H9 (cell line): ENCODE measurements around the gene EPB41L4A. TPM values are rescaled to one million over a fixed set of nuclear protein-coding genes. Genes with fewer than 3 reads are reported as not detected.

ENCODE experiments used
- DNase-seq: peaks from one replicate; pipeline ENCODE4 v3.0.0-alpha.2; 2017
- H2AFZ ChIP-seq: one replicate; pipeline ENCODE4 v1.6.1; 2013; ENCODE audit warnings: mild to moderate bottlenecking, low read length, control low read depth, moderate library complexity
- H2AK5ac ChIP-seq: 2 replicates; pipeline ENCODE4 v1.6.1; 2013; ENCODE audit warnings: low read length, control low read depth, mixed read lengths; ENCODE audit not compliant: insufficient read length
- H2BK120ac ChIP-seq: one replicate; pipeline ENCODE4 v1.6.1; 2013; ENCODE audit warnings: low read depth, mild to moderate bottlenecking, low read length, control low read depth, inconsistent platforms; ENCODE audit not compliant: poor library complexity, severe bottlenecking
- H2BK12ac ChIP-seq: 2 replicates; pipeline ENCODE4 v1.6.1; 2013; ENCODE audit warnings: low read length, control low read depth, mixed read lengths, low read depth; ENCODE audit not compliant: insufficient read length
- H2BK15ac ChIP-seq: 2 replicates; pipeline ENCODE4 v1.6.1; 2013; ENCODE audit warnings: low read depth, low read length, control low read depth
- H2BK20ac ChIP-seq: one replicate; pipeline ENCODE4 v1.6.1; 2013; ENCODE audit warnings: low read depth, mild to moderate bottlenecking, low read length, control low read depth, inconsistent platforms; ENCODE audit not compliant: poor library complexity, severe bottlenecking
- H2BK5ac ChIP-seq: 2 replicates; pipeline ENCODE4 v1.6.1; 2013; ENCODE audit warnings: low read length, control low read depth, mixed read lengths; ENCODE audit not compliant: insufficient read length
- H3K14ac ChIP-seq: 2 replicates; pipeline ENCODE4 v1.6.1; 2013; ENCODE audit warnings: low read length, control low read depth; ENCODE audit not compliant: insufficient read depth
- H3K18ac ChIP-seq: 2 replicates; pipeline ENCODE4 v1.6.1; 2013; ENCODE audit warnings: low read depth, mild to moderate bottlenecking, mixed read lengths, low read length, control low read depth; ENCODE audit not compliant: insufficient read length
- H3K23ac ChIP-seq: 2 replicates; pipeline ENCODE4 v1.6.1; 2013; ENCODE audit warnings: low read length, control low read depth, mixed read lengths, low read depth; ENCODE audit not compliant: insufficient read length
- H3K23me2 ChIP-seq: 2 replicates; pipeline ENCODE4 v1.6.1; 2013; ENCODE audit warnings: low read depth, mild to moderate bottlenecking, mixed read lengths, low read length, control low read depth; ENCODE audit not compliant: insufficient read length, poor library complexity, severe bottlenecking
- H3K27ac ChIP-seq: 2 replicates; pipeline ENCODE4 v1.5.1; 2013; ENCODE audit warnings: low read length, control low read depth, mixed read lengths, low read depth; ENCODE audit not compliant: insufficient read length
- H3K27me3 ChIP-seq: 2 replicates; pipeline ENCODE4 v1.6.1; 2013; ENCODE audit warnings: low read length, control low read depth, inconsistent platforms; ENCODE audit not compliant: insufficient read depth
- H3K4ac ChIP-seq: 2 replicates; pipeline ENCODE4 v1.6.1; 2013; ENCODE audit warnings: low read depth, mild to moderate bottlenecking, control low read depth, inconsistent platforms, low read length, moderate library complexity
- H3K4me1 ChIP-seq: 2 replicates; pipeline ENCODE4 v1.6.1; 2013; ENCODE audit warnings: low read length, control low read depth, inconsistent platforms; ENCODE audit not compliant: insufficient read depth
- H3K4me2 ChIP-seq: 2 replicates; pipeline ENCODE4 v1.6.1; 2013; ENCODE audit warnings: low read length, control low read depth, mixed read lengths; ENCODE audit not compliant: insufficient read length, insufficient read depth
- H3K56ac ChIP-seq: 2 replicates; pipeline ENCODE4 v1.6.1; 2013; ENCODE audit warnings: low read depth, mild to moderate bottlenecking, mixed read lengths, low read length, control low read depth; ENCODE audit not compliant: insufficient read length
- H3K79me1 ChIP-seq: 2 replicates; pipeline ENCODE4 v1.6.1; 2013; ENCODE audit warnings: low read depth, mild to moderate bottlenecking, moderate library complexity, low read length, control low read depth, inconsistent platforms; ENCODE audit not compliant: insufficient read depth, poor library complexity, severe bottlenecking
- H3K79me2 ChIP-seq: 2 replicates; pipeline ENCODE4 v1.6.1; 2013; ENCODE audit warnings: low read length, control low read depth, inconsistent platforms; ENCODE audit not compliant: insufficient read depth
- H3K9ac ChIP-seq: 2 replicates; pipeline ENCODE4 v1.6.1; 2013; ENCODE audit warnings: low read length, control low read depth, mixed read lengths; ENCODE audit not compliant: insufficient read length; ENCODE audit errors: extremely low read depth
- H3K9me3 ChIP-seq: one replicate; pipeline ENCODE4 v1.6.1; 2013; ENCODE audit warnings: low read depth, low read length, inconsistent platforms; ENCODE audit not compliant: control insufficient read depth
- H3T11ph ChIP-seq: one replicate; pipeline ENCODE4 v1.6.1; 2013; ENCODE audit warnings: mild to moderate bottlenecking, low read length, control low read depth, inconsistent platforms
- H4K20me1 ChIP-seq: one replicate; pipeline ENCODE4 v1.6.1; 2013; ENCODE audit not compliant: control insufficient read depth, insufficient read length, insufficient read depth
- H4K5ac ChIP-seq: 2 replicates; pipeline ENCODE4 v1.6.1; 2013; ENCODE audit warnings: low read depth, mild to moderate bottlenecking, mixed read lengths, low read length, control low read depth; ENCODE audit not compliant: insufficient read length
- H4K8ac ChIP-seq: replicated peaks from 2 replicates; pipeline ENCODE4 v1.6.1; 2013; ENCODE audit warnings: low read length, control low read depth, mixed read lengths, low read depth; ENCODE audit not compliant: insufficient read length
- H4K91ac ChIP-seq: 2 replicates; pipeline ENCODE4 v1.6.1; 2013; ENCODE audit warnings: low read depth, mild to moderate bottlenecking, moderate library complexity, mixed read lengths, low read length, control low read depth; ENCODE audit not compliant: insufficient read length
- H3K27ac Mint-ChIP-seq, 3 experiments: 2 replicates in 2 of 3; 3 replicates in 1 of 3; pipeline ENCODE4 v1.8.0; 2020 to 2021; ENCODE audit warnings: mixed read lengths in 3 of 3, mild to moderate bottlenecking in 1 of 3, moderate library complexity in 1 of 3
- H3K27me3 Mint-ChIP-seq: 2 replicates; pipeline ENCODE4 v1.8.0; 2021; ENCODE audit warnings: low read depth, mild to moderate bottlenecking, moderate library complexity, mixed read lengths
- H3K36me3 Mint-ChIP-seq, 3 experiments: 2 replicates in 2 of 3; 3 replicates in 1 of 3; pipeline ENCODE4 v1.8.0; 2020 to 2021; ENCODE audit warnings: low read depth in 3 of 3, mixed read lengths in 3 of 3; ENCODE audit not compliant: insufficient read depth in 1 of 3
- H3K4me1 Mint-ChIP-seq, 2 experiments: 2 replicates each; pipeline ENCODE4 v1.8.0; 2020; ENCODE audit warnings: mixed read lengths in 2 of 2
- H3K4me3 Mint-ChIP-seq, 2 experiments: 2 replicates in 1 of 2; 3 replicates in 1 of 2; pipeline ENCODE4 v1.8.0; 2020 to 2021; ENCODE audit warnings: mild to moderate bottlenecking in 2 of 2, mixed read lengths in 2 of 2, moderate library complexity in 1 of 2
- H3K9me3 Mint-ChIP-seq, 2 experiments: 2 replicates in 1 of 2; 3 replicates in 1 of 2; pipeline ENCODE4 v1.8.0; 2020; ENCODE audit warnings: mild to moderate bottlenecking in 2 of 2, mixed read lengths in 2 of 2, moderate library complexity in 1 of 2
- CTCF ChIP-seq: fragments of 200-600 bp; sonication (generic); conservative IDR thresholded peaks from 3 replicates; pipeline ENCODE4 v1.8.0; 2021; ENCODE audit warnings: antibody characterized with exemption, mild to moderate bottlenecking
- WGBS: extraction: QIAGEN DNeasy Blood & Tissue Kit; methylation state at CpG from one replicate; pipeline ENCODE4 v1.1.7; 2013; ENCODE audit warnings: missing lambda C conversion rate, low lambda C conversion rate, mixed read lengths; ENCODE audit not compliant: insufficient read length; ENCODE audit errors: extremely low coverage; 5-methylcytosine and 5-hydroxymethylcytosine counted together
- total RNA-seq: library from RNA; stranded (reverse); gene quantifications from 2 replicates; pipeline ENCODE4 v1.2.1, GENCODE V29; 2021

The EPB41L4A gene
- total RNA-seq, 1 experiment from 2014 or later: 4.9 TPM

DNA sequence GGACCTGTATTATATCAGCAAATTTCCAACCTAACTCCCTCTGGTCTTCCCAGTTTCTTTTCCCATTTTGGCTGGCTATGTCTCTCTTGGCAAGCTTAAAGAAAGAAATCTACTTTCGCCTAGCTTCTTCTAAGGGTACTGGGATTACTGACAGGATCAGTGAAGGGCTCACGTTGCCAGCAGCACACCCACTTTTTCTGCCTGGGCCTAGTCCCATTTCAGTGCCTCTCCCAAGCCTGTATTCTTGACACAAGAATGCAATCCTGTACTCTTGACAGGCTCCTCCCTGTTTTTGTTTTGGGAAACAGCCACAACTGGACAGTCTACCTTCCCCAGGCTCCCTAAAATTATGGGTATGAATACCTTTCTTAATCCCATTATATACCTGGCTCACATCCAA lies 170.5 kb downstream of the EPB41L4A start:
- Histone ChIP-seq H3K9ac (no peak overlapping the region), H3K4ac (no peak overlapping the region), H3K4me1 (no peaks in the 10 kb centered on the region; the same call in 1 of the 2 replicates), H3K79me1 (no peaks in the 10 kb centered on the region), H4K5ac (no peak overlapping the region), H2AK5ac (no peak overlapping the region), H3K27me3 (no peaks in the 10 kb centered on the region), H3T11ph (no peak overlapping the region), H3K56ac (no peak overlapping the region), H3K23me2 (no peaks in the 10 kb centered on the region), H3K4me2 (no peak overlapping the region), H3K9me3 (no peaks in the 10 kb centered on the region), H2BK120ac (no peak overlapping the region), H4K8ac (no peak overlapping the region), H2BK15ac (no peak overlapping the region), H3K18ac (no peak overlapping the region), H2BK20ac (no peak overlapping the region), H4K20me1 (no peaks in the 10 kb centered on the region), H3K27ac (no peak overlapping the region), H3K23ac (no peak overlapping the region), H3K79me2 (no peaks in the 10 kb centered on the region), H2AFZ (no peak overlapping the region), H4K91ac (no peak overlapping the region), H3K14ac (no peak overlapping the region), H2BK12ac (no peak overlapping the region), H2BK5ac (no peak overlapping the region)
- WGBS: no CpG with 5 or more reads among the region's 2 CpGs
- no peaks in the 10 kb centered on the region for H3K27me3 Mint-ChIP-seq
- peaks cover 11 to 13% of the 10 kb centered on the region in 2 experiments for H3K4me1 Mint-ChIP-seq
- DNase-seq: no peak
- H3K9me3 Mint-ChIP-seq: no peaks in the 10 kb centered on the region
- no peak for TF ChIP-seq CTCF
- H3K4me3 Mint-ChIP-seq: no peak overlapping the region
- H3K36me3 Mint-ChIP-seq: no peaks in the 10 kb centered on the region
- no peak overlapping the region for H3K27ac Mint-ChIP-seq
